PC-9 (cell line): Measurements from ENCODE around the gene F13B.

Experiments
- CTCF ChIP-seq: fragments of 200-600 bp; sonication (generic); conservative IDR thresholded peaks from 2 replicates; pipeline ENCODE4 v1.6.1; 2017; ENCODE audit warnings: mixed run types, antibody characterized with exemption, mild to moderate bottlenecking, moderate library complexity
- EZH2 ChIP-seq: fragments of 200-600 bp; sonication (generic); IDR thresholded peaks from 2 replicates; pipeline ENCODE4 v1.8.0; 2017; ENCODE audit warnings: antibody characterized with exemption, low read depth

GRCh38 chr1:197083474-197083873 is 16.4 kb upstream of the F13B start:
- TF ChIP-seq CTCF = no peak
- TF ChIP-seq EZH2 = no peak
